ENCODE results near the gene RAD51B.

GRCh38 chr14:68285421-68286179 is 466.0 kb downstream of the RAD51B start:
- TF ChIP-seq POLR2A (IDR thresholded peaks at IDR 0.05; ENCODE audit: borderline replicate concordance, extremely low read depth, insufficient read depth, insufficient read length) (no peak), ZNF274 (IDR thresholded peaks at IDR 0.05; ENCODE audit: low read depth, low read length) (no peak), RAD21 (IDR thresholded peaks at IDR 0.05; ENCODE audit: low read depth) (no peak), YY1 (IDR thresholded peaks at IDR 0.05; ENCODE audit: extremely low read depth, insufficient replicate concordance, low read depth, low read length) (no peak), ATF3 (IDR thresholded peaks at IDR 0.05) (no peak), MAX (IDR thresholded peaks at IDR 0.05) (no peak), EZH2 (IDR thresholded peaks at IDR 0.05) (no peak), CEBPB (IDR thresholded peaks at IDR 0.05; ENCODE audit: low read depth) (no peak), JUND (IDR thresholded peaks at IDR 0.05) (no peak), FOSL1 (IDR thresholded peaks at IDR 0.05; ENCODE audit: low read depth) (no peak)
- TF ChIP-seq, protein P1, sequence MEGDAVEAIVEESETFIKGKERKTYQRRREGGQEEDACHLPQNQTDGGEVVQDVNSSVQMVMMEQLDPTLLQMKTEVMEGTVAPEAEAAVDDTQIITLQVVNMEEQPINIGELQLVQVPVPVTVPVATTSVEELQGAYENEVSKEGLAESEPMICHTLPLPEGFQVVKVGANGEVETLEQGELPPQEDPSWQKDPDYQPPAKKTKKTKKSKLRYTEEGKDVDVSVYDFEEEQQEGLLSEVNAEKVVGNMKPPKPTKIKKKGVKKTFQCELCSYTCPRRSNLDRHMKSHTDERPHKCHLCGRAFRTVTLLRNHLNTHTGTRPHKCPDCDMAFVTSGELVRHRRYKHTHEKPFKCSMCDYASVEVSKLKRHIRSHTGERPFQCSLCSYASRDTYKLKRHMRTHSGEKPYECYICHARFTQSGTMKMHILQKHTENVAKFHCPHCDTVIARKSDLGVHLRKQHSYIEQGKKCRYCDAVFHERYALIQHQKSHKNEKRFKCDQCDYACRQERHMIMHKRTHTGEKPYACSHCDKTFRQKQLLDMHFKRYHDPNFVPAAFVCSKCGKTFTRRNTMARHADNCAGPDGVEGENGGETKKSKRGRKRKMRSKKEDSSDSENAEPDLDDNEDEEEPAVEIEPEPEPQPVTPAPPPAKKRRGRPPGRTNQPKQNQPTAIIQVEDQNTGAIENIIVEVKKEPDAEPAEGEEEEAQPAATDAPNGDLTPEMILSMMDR (IDR thresholded peaks at IDR 0.05 in 2 of 3, conservative IDR thresholded peaks at IDR 0.05 in 1 of 3; ENCODE audit: borderline replicate concordance in 1 of 3, insufficient read depth in 1 of 3, low read depth in 2 of 3, low read length in 2 of 3), result no peak
- TF ChIP-seq, protein P2, sequence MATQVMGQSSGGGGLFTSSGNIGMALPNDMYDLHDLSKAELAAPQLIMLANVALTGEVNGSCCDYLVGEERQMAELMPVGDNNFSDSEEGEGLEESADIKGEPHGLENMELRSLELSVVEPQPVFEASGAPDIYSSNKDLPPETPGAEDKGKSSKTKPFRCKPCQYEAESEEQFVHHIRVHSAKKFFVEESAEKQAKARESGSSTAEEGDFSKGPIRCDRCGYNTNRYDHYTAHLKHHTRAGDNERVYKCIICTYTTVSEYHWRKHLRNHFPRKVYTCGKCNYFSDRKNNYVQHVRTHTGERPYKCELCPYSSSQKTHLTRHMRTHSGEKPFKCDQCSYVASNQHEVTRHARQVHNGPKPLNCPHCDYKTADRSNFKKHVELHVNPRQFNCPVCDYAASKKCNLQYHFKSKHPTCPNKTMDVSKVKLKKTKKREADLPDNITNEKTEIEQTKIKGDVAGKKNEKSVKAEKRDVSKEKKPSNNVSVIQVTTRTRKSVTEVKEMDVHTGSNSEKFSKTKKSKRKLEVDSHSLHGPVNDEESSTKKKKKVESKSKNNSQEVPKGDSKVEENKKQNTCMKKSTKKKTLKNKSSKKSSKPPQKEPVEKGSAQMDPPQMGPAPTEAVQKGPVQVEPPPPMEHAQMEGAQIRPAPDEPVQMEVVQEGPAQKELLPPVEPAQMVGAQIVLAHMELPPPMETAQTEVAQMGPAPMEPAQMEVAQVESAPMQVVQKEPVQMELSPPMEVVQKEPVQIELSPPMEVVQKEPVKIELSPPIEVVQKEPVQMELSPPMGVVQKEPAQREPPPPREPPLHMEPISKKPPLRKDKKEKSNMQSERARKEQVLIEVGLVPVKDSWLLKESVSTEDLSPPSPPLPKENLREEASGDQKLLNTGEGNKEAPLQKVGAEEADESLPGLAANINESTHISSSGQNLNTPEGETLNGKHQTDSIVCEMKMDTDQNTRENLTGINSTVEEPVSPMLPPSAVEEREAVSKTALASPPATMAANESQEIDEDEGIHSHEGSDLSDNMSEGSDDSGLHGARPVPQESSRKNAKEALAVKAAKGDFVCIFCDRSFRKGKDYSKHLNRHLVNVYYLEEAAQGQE (IDR thresholded peaks at IDR 0.05; ENCODE audit: low read depth), result no peak

Measured in HCT116 (cell line).